ENCODE data around the gene DNAJC16.
"Not testable (repeated sequence)": the region's sequence is repeated elsewhere in the genome, so short reads cannot be mapped to it uniquely, and the experiment has no call there.

Gene DNAJC16

GRCh38 chr1:15526490-15527339 lies at the start of gene DNAJC16:
DNAJC16 (plus strand) TSS chr1:15526848; CDS start chr1:15529106, 2,258 bp downstream.
- peak; percentile 98 for FAIRE-seq

- no peak for FAIRE-seq
Observed at GRCh38 chr1:15476927-15477326, 49.7 kb upstream of the DNAJC16 start.

GRCh38 chr1:15477646-15478212 lies 48.9 kb upstream of the DNAJC16 start:
- FAIRE-seq: no peak

GRCh38 chr1:15479654-15480347 lies 46.8 kb upstream of the DNAJC16 start:
- no peak for FAIRE-seq

GRCh38 chr1:15482455-15482854 lies 44.2 kb upstream of the DNAJC16 start:
- FAIRE-seq: not testable (repeated sequence)

- not testable (repeated sequence) for FAIRE-seq
Observed at GRCh38 chr1:15482983-15483543, 43.6 kb upstream of the DNAJC16 start.

- no peak for FAIRE-seq
Observed at GRCh38 chr1:15483971-15484370, 42.7 kb upstream of the DNAJC16 start.

GRCh38 chr1:15484443-15484842 lies 42.2 kb upstream of the DNAJC16 start:
- FAIRE-seq: not testable (repeated sequence)

GRCh38 chr1:15485636-15486035 lies 41.0 kb upstream of the DNAJC16 start:
- no peak for FAIRE-seq

- not testable (repeated sequence) for FAIRE-seq
Observed at GRCh38 chr1:15486844-15487610, 39.6 kb upstream of the DNAJC16 start.

- no peak for FAIRE-seq
Observed at GRCh38 chr1:15488371-15488770, 38.3 kb upstream of the DNAJC16 start.

GRCh38 chr1:15489052-15489736 lies 37.5 kb upstream of the DNAJC16 start:
- no peak for FAIRE-seq

- FAIRE-seq: not testable (repeated sequence)
Observed at GRCh38 chr1:15491010-15491409, 35.6 kb upstream of the DNAJC16 start.

GRCh38 chr1:15492596-15492995 lies 34.1 kb upstream of the DNAJC16 start:
- no peak for FAIRE-seq

- FAIRE-seq: no peak
Observed at GRCh38 chr1:15493869-15494390, 32.7 kb upstream of the DNAJC16 start.

GRCh38 chr1:15500184-15501178 lies 26.2 kb upstream of the DNAJC16 start:
- FAIRE-seq: no peak

GRCh38 chr1:15501208-15502032 lies 25.2 kb upstream of the DNAJC16 start:
- FAIRE-seq: peak; percentile 44

GRCh38 chr1:15504436-15504835 lies 22.2 kb upstream of the DNAJC16 start:
- FAIRE-seq: no peak

GRCh38 chr1:15506831-15507230 lies 19.8 kb upstream of the DNAJC16 start:
- FAIRE-seq: no peak

All from A204.1 (cell line).